Central memory CD8-positive, alpha-beta T cell (primary cell): ENCODE data around the gene SERPINB2.

Source experiments
- ATAC-seq: fragments of 150-1000 bp; cut with Tn5 transposase; replicated peaks from 2 replicates; pipeline ENCODE4 v1.10.0; 2022; ENCODE audit warnings: mild to moderate bottlenecking, moderate FRiP score, moderate number of reproducible peaks; ENCODE audit not compliant: poor library complexity, severe bottlenecking; ENCODE audit errors: extremely low read depth
- DNase-seq, 2 donors: peaks; one replicate each; pipeline ENCODE4 v3.0.0; 2021; ENCODE audit warnings: low spot score in 2 of 2
- H3K27ac Mint-ChIP-seq: one replicate; pipeline ENCODE4 v1.8.0; 2022; ENCODE audit warnings: low read depth, mild to moderate bottlenecking, moderate library complexity, mixed read lengths
- H3K27me3 Mint-ChIP-seq: one replicate; pipeline ENCODE4 v1.8.0; 2022; ENCODE audit warnings: mixed read lengths
- H3K36me3 Mint-ChIP-seq: one replicate; pipeline ENCODE4 v1.8.0; 2022; ENCODE audit warnings: mild to moderate bottlenecking, moderate library complexity, mixed read lengths; ENCODE audit not compliant: insufficient read depth
- H3K4me1 Mint-ChIP-seq: one replicate; pipeline ENCODE4 v1.8.0; 2022; ENCODE audit warnings: mixed read lengths
- H3K4me3 Mint-ChIP-seq: one replicate; pipeline ENCODE4 v1.8.0; 2022; ENCODE audit warnings: mild to moderate bottlenecking, moderate library complexity, mixed read lengths
- H3K9me3 Mint-ChIP-seq: one replicate; pipeline ENCODE4 v1.8.0; 2022; ENCODE audit warnings: mixed read lengths

The SERPINB2 gene

GRCh38 chr18:63887424-63887823 is at the start of gene SERPINB2:
TSS of gene SERPINB2 (plus strand) at chr18:63887705. CDS start at chr18:63891445, 3,740 bp downstream.
- DNase-seq: no peak

GRCh38 chr18:63843008-63843407 is 44.5 kb upstream of the SERPINB2 start:
- no peak for ATAC-seq

More at GRCh38 chr18:63887424-63887823, at the start of gene SERPINB2:
- no peak within 1 kb of the TSS for H3K4me3 Mint-ChIP-seq
- no peaks in the 10 kb centered on the region for H3K36me3 Mint-ChIP-seq
- H3K9me3 Mint-ChIP-seq: no peaks in the 10 kb centered on the region
- H3K27ac Mint-ChIP-seq: no peak within 1 kb of the TSS
- no peaks in the 10 kb centered on the region for H3K4me1 Mint-ChIP-seq
- no peak for ATAC-seq
- H3K27me3 Mint-ChIP-seq: peaks cover 64% of the 10 kb centered on the region

GRCh38 chr18:63844254-63844653 is 43.3 kb upstream of the SERPINB2 start:
- no peak for DNase-seq
- no peaks in the 10 kb centered on the region for H3K9me3 Mint-ChIP-seq

More at GRCh38 chr18:63843008-63843407, 44.5 kb upstream of the SERPINB2 start:
- Mint-ChIP-seq H3K27me3 (peaks cover 69% of the 10 kb centered on the region), H3K4me3 (no peak overlapping the region), H3K27ac (no peak overlapping the region), H3K4me1 (no peaks in the 10 kb centered on the region), H3K36me3 (no peaks in the 10 kb centered on the region), H3K9me3 (no peaks in the 10 kb centered on the region)
- no peak for DNase-seq

GRCh38 chr18:63848159-63848558 is 39.3 kb upstream of the SERPINB2 start:
- H3K27me3 Mint-ChIP-seq: peaks cover 52% of the 10 kb centered on the region
- ATAC-seq: no peak
- no peaks in the 10 kb centered on the region for H3K4me1 Mint-ChIP-seq
- no peak for DNase-seq
- H3K4me3 Mint-ChIP-seq: no peak overlapping the region
- H3K9me3 Mint-ChIP-seq: no peaks in the 10 kb centered on the region
- no peak overlapping the region for H3K27ac Mint-ChIP-seq
- H3K36me3 Mint-ChIP-seq: no peaks in the 10 kb centered on the region

More at GRCh38 chr18:63844254-63844653, 43.3 kb upstream of the SERPINB2 start:
- H3K4me1 Mint-ChIP-seq: no peaks in the 10 kb centered on the region
- no peaks in the 10 kb centered on the region for H3K36me3 Mint-ChIP-seq
- H3K4me3 Mint-ChIP-seq: no peak overlapping the region
- no peak for ATAC-seq
- H3K27me3 Mint-ChIP-seq: peaks cover 77% of the 10 kb centered on the region
- H3K27ac Mint-ChIP-seq: no peak overlapping the region

GRCh38 chr18:63850020-63850419 is 37.5 kb upstream of the SERPINB2 start:
- DNase-seq (no peak), ATAC-seq (no peak)
- Mint-ChIP-seq H3K27ac (no peak overlapping the region), H3K9me3 (no peaks in the 10 kb centered on the region), H3K4me1 (no peaks in the 10 kb centered on the region), H3K4me3 (no peak overlapping the region), H3K27me3 (peaks cover 37% of the 10 kb centered on the region), H3K36me3 (peaks cover 1% of the 10 kb centered on the region)

GRCh38 chr18:63850636-63851035 is 36.9 kb upstream of the SERPINB2 start:
- Mint-ChIP-seq H3K27me3 (peaks cover 31% of the 10 kb centered on the region), H3K9me3 (no peaks in the 10 kb centered on the region), H3K4me1 (no peaks in the 10 kb centered on the region), H3K36me3 (peaks cover 1% of the 10 kb centered on the region), H3K27ac (no peak overlapping the region), H3K4me3 (no peak overlapping the region)
- no peak for DNase-seq
- no peak for ATAC-seq

- Mint-ChIP-seq H3K4me3 (no peak overlapping the region), H3K4me1 (no peaks in the 10 kb centered on the region), H3K36me3 (peaks cover 1% of the 10 kb centered on the region), H3K27ac (no peak overlapping the region), H3K27me3 (peaks cover 41% of the 10 kb centered on the region), H3K9me3 (no peaks in the 10 kb centered on the region)
- DNase-seq (no peak), ATAC-seq (no peak)
Measured at GRCh38 chr18:63858456-63858855, 29.0 kb upstream of the SERPINB2 start.

- H3K36me3 Mint-ChIP-seq: no peaks in the 10 kb centered on the region
- H3K27ac Mint-ChIP-seq: no peak overlapping the region
Measured at GRCh38 chr18:63859781-63860475, 27.6 kb upstream of the SERPINB2 start.

GRCh38 chr18:63860531-63860930 is 27.0 kb upstream of the SERPINB2 start:
- no peak overlapping the region for H3K4me3 Mint-ChIP-seq
- no peaks in the 10 kb centered on the region for H3K36me3 Mint-ChIP-seq

More at GRCh38 chr18:63859781-63860475, 27.6 kb upstream of the SERPINB2 start:
- Mint-ChIP-seq H3K4me3 (no peak overlapping the region), H3K27me3 (peaks cover 41% of the 10 kb centered on the region), H3K9me3 (no peaks in the 10 kb centered on the region), H3K4me1 (no peaks in the 10 kb centered on the region)
- ATAC-seq: no peak
- no peak for DNase-seq

GRCh38 chr18:63867368-63868125 is 20.0 kb upstream of the SERPINB2 start:
- no peaks in the 10 kb centered on the region for H3K4me1 Mint-ChIP-seq
- DNase-seq: no peak
- ATAC-seq: no peak

More at GRCh38 chr18:63860531-63860930, 27.0 kb upstream of the SERPINB2 start:
- ATAC-seq: no peak
- Mint-ChIP-seq H3K4me1 (no peaks in the 10 kb centered on the region), H3K9me3 (no peaks in the 10 kb centered on the region), H3K27ac (no peak overlapping the region), H3K27me3 (peaks cover 41% of the 10 kb centered on the region)
- DNase-seq: no peak

GRCh38 chr18:63868546-63868945 is 19.0 kb upstream of the SERPINB2 start:
- no peak overlapping the region for H3K27ac Mint-ChIP-seq
- H3K36me3 Mint-ChIP-seq: peaks cover 1% of the 10 kb centered on the region
- H3K27me3 Mint-ChIP-seq: peaks cover 32% of the 10 kb centered on the region
- H3K9me3 Mint-ChIP-seq: no peaks in the 10 kb centered on the region
- H3K4me1 Mint-ChIP-seq: no peaks in the 10 kb centered on the region
- ATAC-seq (no peak), DNase-seq (no peak)
- H3K4me3 Mint-ChIP-seq: no peak overlapping the region

More at GRCh38 chr18:63867368-63868125, 20.0 kb upstream of the SERPINB2 start:
- H3K27me3 Mint-ChIP-seq: peaks cover 28% of the 10 kb centered on the region
- H3K27ac Mint-ChIP-seq: no peak overlapping the region
- peaks cover 1% of the 10 kb centered on the region for H3K36me3 Mint-ChIP-seq
- no peaks in the 10 kb centered on the region for H3K9me3 Mint-ChIP-seq
- H3K4me3 Mint-ChIP-seq: no peak overlapping the region

- DNase-seq (no peak), ATAC-seq (no peak)
- no peaks in the 10 kb centered on the region for H3K9me3 Mint-ChIP-seq
- H3K36me3 Mint-ChIP-seq: peaks cover 1% of the 10 kb centered on the region
- H3K27ac Mint-ChIP-seq: no peak overlapping the region
- peaks cover 41% of the 10 kb centered on the region for H3K27me3 Mint-ChIP-seq
- H3K4me1 Mint-ChIP-seq: no peaks in the 10 kb centered on the region
- no peak overlapping the region for H3K4me3 Mint-ChIP-seq
Measured at GRCh38 chr18:63869374-63869773, 18.1 kb upstream of the SERPINB2 start.

GRCh38 chr18:63869851-63870250 is 17.7 kb upstream of the SERPINB2 start:
- DNase-seq (no peak), ATAC-seq (no peak)
- no peak overlapping the region for H3K4me3 Mint-ChIP-seq
- no peak overlapping the region for H3K27ac Mint-ChIP-seq
- no peaks in the 10 kb centered on the region for H3K9me3 Mint-ChIP-seq
- H3K36me3 Mint-ChIP-seq: peaks cover 1% of the 10 kb centered on the region
- no peaks in the 10 kb centered on the region for H3K4me1 Mint-ChIP-seq
- peaks cover 45% of the 10 kb centered on the region for H3K27me3 Mint-ChIP-seq
